GM18502 (cell line): Measurements from ENCODE around the gene SNX21.
"Not testable (repeated sequence)": the region's sequence is repeated elsewhere in the genome, so short reads cannot be mapped to it uniquely, and the experiment has no call there.

Experiments
- ATAC-seq: cut with Tn5 transposase; IDR thresholded peaks from one replicate; pipeline ENCODE4 v1.9.1; 2021; ENCODE audit warnings: mild to moderate bottlenecking; ENCODE audit not compliant: unreplicated experiment, poor library complexity

Gene SNX21, protein sequence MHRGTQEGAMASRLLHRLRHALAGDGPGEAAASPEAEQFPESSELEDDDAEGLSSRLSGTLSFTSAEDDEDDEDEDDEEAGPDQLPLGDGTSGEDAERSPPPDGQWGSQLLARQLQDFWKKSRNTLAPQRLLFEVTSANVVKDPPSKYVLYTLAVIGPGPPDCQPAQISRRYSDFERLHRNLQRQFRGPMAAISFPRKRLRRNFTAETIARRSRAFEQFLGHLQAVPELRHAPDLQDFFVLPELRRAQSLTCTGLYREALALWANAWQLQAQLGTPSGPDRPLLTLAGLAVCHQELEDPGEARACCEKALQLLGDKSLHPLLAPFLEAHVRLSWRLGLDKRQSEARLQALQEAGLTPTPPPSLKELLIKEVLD

DNA sequence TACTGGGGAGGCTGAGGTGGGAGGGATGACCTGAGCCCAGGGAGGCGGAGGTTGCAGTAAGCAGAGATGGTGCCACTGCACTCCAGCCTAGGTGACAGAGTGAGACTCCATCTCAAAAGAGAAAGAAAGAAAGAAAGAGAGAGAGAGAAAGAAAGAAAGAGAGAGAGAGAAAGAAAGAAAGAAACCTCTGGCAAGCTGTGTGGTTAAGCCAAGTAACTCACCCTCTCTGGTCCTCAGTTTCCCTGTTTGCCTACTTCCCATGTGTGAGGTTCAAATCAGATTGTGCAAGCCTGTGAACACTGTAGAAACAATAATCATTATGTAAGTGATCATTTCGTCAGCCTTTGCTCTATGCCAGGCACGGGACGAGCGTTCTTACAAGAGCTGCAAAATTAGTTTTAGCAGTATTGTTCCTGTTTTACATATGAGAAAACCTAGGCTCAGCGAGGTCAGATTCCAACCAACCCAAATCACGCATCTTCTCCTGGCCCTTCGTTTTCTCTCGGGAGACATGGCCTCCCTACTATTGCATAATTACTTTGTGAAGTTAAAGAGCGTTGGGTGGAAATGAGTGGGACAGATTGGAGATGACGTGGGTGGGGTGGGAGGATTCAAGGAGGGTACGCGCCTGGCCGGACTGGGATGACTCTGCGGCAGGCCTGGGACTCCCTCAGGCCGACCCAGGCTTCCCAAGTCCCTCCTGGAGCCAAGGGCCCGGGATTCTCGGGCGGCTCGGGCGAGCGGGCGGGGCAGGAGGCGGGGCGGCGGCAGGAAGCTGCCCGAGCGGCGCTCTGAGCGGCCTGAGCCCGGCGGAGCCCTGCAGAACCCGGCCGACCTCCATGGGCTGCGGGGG, at the start of gene SNX21:
Gene SNX21, plus strand, starts transcription at position 770 of the 853 bp plus-strand sequence. CDS start 121 bp downstream, outside the sequence.
- ATAC-seq: no peak

DNA sequence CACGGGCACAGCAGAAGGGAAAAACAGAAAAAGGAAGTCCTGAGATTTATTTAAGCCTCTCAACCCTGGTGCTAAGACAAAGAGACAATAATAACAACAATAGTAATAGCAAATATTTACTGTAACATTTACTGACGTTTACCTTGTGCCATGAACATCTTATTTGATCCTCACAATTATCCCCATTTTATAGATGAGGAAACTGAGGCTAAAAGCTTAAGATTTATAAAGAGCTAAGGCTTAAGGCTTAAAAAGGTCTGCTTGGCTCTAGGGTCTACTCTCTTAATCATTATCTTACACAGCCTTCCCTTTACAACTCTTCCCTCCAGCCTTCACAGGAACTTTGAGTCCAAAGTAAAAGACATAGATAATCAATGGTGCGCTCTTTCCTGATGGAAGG, 45.2 kb upstream of the SNX21 start:
- no peak for ATAC-seq

DNA sequence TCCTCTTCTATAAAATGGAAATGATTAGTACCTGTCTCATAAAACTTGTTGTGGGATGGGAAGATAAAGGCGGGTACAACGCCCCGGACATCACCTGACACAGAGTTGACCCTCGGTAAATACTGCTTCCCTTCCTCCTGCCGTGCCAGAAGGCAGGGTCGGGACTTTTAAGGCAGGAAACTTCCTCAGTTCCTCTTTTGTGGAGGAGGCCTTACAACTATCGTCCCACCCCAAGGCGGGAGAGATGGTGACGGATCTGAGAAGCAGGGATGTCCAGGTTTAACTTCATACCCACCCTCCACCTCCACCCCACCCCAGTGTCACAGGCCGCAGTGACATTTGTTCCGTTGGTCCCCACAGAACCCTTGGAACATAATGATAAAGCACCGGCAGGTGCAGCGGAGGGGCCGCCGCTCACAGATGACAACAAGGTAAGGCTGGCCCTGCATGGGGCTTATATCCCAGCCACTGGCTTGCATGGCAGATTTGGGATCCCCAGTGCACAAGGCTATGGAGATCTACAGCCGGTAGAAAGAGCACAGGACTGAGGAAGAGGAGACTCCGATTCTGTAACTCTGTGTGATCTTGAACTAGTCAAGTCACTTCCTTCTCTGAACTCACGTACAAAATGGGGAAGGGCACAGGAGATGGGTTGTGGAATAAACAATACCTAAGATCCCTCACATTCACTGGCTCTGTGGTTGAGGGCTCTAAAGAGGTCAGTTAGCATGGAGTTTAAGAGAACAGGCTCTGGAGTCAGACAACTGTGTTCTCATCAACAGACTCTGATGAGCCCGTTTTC, 41.1 kb upstream of the SNX21 start:
- peak; percentile 36 for ATAC-seq

DNA sequence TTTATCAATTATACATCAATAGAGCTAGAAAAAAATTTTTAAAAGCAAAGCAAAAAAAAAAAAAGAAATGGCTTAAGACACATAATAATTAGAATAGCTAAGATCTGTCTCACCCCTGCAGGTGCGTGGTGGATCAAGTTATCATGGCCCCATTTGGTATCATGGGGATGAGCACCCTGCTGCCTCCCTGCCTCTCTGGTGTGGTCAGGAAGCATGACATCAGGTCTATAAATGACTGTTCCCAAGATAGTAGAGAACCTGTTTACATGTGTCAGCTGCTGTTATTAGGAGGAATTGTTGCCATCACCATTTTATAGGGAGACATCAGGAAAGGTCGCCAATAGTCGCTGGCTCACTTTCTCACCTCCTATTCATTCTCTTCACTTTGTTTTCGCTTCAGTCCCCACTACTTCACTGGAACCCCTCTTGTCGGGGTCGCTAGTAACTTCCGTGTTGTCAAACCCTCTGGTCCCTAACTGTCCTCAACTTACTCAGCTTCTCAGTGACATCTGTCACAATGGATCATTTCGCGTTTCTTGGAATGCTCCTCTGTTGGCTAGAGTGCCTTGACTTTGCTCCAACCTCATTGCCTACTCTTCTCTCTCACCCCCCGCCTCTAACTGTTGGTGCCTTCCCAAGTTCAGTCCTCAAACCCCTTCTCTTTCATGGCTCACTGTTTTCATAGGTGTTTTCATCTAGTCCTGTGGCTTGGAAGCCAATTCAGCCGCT, 37.1 kb upstream of the SNX21 start:
- ATAC-seq: no peak

DNA sequence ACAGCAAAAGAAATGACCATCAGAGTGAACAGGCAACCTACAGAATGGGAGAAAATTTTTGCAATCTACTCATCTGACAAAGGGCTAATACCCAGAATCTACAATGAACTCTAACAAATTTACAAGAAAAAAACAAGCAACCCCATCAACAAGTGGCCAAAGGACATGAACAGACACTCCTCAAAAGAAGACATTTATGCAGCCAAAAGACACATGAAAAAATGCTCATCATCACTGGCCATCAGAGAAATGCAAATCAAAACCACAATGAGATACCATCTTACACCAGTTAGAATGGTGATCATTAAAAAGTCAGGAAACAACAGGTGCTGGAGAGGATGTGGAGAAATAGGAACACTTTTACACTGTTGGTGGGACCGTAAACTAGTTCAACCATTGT, 36.1 kb upstream of the SNX21 start:
- ATAC-seq: not testable (repeated sequence)

DNA sequence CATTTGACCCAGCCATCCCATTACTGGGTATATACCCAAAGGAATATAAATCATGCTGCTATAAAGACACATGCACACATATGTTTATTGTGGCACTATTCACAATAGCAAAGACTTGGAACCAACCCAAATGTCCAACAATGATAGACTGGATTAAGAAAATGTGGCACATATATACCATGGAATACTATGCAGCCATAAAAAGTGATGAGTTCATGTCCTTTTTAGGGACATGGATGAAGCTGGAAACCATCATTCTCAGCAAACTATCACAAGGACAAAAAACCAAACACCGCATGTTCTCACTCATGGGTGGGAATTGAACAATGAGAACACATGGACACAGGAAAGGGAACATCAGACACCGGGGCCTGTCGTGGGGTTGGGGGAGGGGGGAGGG, 35.6 kb upstream of the SNX21 start:
- ATAC-seq: not testable (repeated sequence)

DNA sequence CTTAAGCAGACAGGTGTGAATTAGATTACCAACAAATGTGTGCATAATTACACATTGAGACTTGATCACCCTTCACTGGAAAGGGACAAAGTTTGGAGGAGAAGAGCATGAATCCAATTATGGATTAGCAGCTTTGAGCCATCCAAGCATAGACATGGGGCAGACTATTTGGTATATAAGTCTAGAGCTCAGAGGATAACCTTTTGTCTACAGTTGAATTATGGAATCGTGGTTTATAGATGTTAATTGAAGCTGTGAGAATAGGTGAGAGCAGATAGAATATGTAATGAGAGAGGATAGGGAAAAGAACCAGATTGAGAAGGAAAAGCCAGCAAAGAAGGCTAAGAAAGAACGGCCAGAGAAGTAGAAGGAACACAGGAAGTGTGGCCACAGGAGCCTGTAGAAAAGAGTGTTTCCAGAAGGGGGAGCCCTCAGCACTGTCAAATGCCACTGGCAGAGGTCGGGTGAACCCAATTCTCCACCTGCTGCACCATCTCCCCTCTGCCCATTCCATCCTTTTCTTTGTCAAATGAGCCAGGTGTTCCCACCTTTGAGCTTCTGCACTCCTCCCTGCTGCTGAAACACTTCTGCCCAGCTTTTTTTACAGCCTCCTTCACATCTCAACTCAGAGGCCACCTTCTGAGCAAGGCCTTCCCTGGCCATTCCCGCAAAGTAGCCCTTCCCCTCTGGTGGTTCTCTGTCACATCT, 34.5 kb upstream of the SNX21 start:
- no peak for ATAC-seq

DNA sequence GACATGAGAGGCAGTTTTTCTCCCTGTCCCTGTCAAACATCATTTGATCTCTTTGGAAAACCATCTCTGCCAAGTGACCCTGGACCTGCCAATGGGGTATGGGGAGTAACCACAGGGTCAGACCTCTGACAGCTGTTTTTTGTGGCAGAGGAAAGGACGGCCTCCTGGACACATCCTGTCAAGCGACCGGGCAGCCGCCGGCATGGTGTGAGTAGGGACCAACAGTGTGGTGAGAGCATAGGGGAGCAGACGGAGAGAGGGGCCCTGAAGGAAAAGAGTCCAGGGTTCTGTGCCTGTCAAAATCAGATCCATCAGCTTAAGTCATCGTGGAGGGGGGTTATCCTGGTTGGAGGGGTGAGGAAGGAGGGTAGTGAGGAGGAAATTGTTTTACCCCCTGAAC, 31.7 kb upstream of the SNX21 start:
- ATAC-seq: no peak

DNA sequence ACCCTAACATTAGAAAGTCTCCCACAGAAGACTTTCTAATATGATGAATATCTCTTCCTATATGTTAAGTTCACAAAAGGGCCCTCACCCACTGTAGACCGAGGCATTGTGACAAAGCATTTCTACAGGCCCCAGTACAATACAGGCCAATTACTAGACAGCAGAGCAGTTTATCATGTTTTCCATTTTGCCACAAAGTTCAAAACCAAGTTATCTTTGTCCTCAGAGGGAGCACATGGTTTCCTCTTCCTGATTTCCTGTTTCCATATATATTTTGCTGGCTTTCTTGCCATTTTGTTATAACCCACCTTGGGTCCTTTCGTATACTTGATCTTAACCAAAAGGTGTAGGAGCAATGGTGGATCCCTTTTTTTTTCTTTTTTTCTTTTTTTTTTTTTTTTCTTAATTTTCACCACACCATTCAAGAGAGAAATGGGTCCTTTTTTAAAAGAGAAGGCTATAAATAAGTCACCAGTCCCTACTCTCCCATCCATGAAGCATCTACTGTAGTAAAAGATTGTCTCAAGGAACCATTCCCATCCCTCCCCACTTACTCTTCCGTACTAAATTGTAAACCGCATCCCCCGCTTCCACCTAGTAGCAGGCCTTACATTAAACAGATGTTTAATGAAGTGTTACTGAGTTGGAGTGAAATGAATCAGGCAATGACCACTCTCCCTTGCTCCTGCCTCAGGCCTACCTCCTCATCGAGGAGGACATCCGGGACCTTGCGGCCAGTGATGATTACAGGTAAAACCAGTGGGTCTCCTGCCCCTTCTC, 23.2 kb upstream of the SNX21 start:
- ATAC-seq: no peak

DNA sequence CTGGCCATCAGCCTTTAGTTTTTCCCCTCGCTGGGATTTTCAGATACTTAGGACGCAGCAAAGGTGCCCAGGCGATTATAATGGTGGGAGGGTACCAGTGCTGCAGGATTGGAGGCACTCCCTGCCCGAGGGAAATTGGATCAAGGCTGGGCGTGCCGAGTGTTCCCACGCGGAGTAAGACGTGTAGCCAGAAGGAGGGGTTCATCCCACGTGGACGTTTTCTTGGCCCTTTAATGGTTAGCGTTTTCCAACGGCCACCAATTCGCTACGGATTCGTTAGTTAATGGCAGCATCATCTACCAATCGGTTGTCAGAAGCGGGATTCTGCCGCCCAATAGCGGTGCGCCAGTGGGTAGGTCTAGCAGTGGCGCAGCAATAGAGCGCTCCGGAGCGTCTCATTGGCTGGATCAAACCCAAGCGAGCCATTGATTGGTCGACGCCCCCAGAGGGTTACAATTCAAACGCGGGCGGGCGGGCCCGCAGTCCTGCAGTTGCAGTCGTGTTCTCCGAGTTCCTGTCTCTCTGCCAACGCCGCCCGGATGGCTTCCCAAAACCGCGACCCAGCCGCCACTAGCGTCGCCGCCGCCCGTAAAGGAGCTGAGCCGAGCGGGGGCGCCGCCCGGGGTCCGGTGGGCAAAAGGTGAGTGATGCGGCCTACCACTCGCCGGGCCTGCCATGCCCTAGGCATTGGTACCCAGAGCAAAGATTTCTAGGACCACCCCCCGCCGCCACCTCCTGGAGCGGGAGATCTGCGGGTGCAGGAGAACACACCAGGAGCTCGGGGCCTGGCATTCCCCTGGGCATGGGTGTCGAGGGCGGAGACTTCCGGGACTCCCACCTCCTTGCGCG, 21.2 kb upstream of the SNX21 start, which contains the start of gene UBE2C:
Gene UBE2C, plus strand, starts transcription at position 488 of the 849 bp plus-strand sequence. Its CDS starts 52 bp downstream, at position 540.
- peak; percentile 99 for ATAC-seq

DNA sequence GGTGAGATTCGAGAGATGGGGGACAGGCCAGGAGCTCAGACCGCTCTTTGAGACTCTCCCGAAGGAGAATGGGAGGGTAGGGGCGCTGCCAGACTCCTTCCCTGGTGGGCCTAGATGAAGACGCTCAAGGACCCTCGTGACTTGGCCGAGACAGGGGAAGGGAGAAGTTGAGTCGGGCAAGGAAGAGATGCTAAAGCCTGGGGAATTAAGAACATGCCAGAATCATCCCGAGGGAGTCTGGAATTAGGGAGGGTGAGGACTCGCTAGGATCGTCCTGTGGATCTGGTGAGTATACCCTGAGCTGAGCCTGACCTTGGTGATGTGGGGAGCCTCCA, 20.6 kb upstream of the SNX21 start:
- no peak for ATAC-seq

DNA sequence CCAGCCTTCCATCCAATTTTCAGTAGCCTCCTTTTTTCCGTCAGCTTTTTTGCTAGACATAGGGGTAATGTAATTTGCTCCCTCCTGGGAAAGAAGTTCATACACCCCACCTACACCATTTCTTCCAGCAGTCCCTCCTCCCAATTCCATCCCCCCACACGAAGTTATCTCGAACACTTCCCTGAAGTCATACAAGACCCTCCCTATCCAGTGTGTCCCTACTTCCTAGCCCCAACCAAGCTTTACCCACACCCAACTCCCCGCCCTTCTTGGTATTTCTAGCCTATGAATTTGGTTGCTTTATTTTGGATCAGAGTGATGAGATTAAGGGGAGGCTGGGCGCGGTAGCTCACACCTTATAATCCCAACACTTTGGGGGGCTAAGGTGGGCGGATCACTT, 20.1 kb upstream of the SNX21 start:
- no peak for ATAC-seq

DNA sequence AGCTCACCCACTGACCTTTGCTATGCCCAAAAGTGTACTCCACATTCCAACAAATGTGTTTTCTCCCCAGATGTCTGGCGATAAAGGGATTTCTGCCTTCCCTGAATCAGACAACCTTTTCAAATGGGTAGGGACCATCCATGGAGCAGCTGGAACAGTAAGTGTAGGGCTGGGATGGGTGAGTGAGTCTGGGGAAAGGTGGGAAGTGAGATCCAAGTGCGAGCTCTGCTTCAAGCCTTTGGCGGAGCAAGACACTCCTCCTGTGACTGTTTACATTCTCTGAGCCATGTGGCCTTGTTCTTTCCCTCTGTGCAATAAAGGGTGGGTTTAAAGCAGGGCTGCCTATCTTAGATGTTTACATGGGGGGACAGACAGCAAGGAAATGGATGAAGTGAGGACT, 19.3 kb upstream of the SNX21 start:
- ATAC-seq: no peak

DNA sequence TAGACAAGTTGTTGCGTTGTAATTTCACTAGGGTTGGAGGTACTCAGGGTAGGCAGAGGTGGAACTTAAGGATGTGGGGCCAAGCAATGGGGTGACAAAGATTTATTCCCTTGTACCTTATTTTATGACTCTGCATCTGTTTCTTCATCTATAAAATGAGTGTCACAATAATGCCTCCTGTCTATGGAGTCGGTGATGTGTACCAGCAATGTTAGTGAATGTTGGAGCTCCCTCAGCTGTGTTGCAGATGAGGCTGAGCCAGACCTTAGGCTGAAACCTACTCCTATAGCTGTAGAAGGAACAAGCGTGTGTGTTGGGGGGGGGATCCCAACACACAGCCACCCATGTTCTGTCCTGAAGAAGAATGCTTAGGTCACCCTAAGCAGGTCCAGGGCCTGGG, 16.6 kb upstream of the SNX21 start:
- ATAC-seq: no peak

DNA sequence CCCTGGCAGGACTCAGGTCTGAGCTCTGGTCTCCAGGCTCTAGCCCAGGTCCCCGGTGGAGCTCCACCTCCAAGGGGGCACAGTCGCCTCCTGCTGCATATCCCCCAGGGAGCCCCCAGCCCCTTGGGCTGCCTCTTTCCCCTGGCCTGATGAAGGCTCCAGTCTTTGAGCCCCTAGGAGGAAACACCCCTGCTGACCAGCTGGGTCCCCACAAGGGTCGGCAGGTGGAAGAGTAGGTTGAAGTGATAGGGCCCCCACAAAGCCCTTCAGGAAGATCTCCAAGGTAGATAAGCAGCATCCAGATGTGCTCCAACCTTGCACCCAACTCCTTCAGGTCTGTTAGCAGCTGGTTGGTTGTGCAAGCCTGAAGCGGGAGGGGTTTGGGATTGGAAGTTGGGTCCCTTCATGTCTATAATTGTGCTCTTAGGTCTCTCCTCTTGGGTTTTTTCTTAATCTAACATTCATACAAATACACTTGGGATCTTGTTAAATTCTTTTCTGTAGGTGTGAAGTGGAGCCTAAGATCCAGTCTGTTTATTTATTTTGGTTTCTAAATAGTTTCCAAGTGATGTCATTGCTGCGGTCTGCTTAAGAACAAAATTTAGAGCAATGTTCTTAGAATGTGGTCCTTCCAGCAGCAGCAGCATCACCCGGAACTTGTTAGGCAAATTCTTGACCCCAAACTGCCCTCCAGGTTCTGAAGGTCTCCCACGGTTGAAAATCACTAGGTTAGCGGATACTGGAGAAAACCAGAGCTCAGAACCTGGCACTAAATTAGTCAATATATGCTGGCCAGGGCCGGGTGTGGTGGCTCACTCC, 16.0 kb upstream of the SNX21 start:
- ATAC-seq: no peak

DNA sequence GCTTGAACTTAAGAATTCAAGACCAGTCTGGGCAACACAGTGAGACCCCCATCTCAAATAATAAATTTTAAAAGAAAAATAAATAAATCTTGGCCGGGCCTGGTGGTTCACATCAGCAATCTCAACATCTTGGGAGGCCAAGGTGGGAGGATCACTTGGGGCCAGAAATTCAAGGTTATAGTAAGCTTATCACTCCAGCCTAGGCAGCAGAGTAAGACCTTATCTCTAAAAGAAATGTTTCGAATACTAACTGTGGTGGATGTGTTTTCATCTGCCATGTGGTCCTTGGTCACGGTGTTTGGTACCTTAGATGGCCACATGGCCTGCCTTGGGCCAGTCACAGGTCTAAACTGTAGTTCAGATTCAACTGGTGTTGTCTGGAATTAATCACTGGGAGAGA, 15.4 kb upstream of the SNX21 start:
- ATAC-seq: no peak

DNA sequence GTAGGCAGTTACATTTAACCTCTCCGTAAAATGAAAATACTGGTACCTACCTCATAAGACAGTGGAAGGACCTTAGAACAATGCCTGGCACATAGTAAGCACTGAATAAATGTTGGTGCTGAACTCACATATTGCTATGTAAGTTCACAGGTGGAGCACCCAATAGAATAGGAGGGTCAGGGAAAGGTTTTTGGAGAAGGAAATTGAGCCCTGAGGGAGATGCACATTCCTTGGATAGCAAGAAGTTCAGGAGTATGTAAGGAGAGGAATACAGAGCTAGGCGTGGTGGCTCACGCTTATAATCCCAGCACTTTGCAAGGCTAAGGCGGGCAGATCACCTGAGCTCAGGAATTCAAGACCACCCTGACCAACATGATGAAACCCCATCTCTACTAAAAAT, 14.1 kb upstream of the SNX21 start:
- ATAC-seq: no peak
